WI38 (cell line): ENCODE data around the gene DDX1.

Experiments
- H3K4me3 ChIP-seq: 2 replicates; pipeline ENCODE4 v1.5.1; 2011; ENCODE audit warnings: low read depth, mild to moderate bottlenecking, control low read depth, low read length
- TF ChIP-seq, protein P1 (sequence below): IDR thresholded peaks from 2 replicates; pipeline ENCODE4 v1.5.1; 2012; ENCODE audit warnings: low read depth, mild to moderate bottlenecking, control low read depth, low read length

DDX1 gene

DNA sequence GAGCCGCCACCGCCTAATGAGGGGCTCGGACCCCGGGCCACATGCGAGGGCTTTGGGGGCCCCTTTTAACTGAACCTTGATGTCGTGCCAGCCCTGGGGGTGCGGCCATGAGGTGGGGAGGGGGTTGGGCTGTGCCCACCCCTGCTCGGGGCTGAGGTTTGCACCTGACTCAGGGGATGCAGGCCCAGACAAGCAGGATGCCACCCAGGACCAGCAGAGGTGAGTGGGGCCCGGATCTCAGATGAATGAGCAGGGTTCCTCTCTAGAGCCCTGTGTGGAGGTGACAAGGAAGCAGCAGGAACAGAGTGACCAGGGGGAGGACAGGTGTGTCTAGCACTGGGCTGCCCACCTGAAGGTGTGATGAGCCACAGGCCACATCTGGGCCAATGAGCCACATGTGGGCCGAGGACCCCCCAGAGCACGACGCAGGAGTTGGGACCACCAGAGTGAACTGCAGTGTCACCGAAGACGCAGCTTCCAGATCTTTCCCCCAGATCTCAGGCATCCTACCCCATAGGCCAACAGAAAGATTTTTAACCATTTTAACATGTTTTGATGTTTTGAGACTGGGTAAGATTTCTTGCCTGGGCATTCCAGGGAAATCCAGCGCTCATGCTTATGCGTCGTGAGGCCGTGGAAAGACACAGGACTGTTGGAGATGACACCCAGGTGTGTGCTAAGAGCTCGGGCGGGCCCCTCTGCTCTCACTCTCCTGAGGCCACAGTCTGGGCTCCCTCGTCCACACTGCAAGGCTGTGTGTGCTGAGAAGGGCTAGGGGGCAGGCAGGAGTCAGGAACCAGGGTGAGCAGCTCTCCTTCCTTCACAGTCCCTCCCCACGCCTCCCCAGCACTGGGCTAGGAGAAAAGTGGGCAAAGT, 73.6 kb downstream of the DDX1 start:
- H3K4me3 ChIP-seq: no peak overlapping the region
- TF ChIP-seq, protein P1, sequence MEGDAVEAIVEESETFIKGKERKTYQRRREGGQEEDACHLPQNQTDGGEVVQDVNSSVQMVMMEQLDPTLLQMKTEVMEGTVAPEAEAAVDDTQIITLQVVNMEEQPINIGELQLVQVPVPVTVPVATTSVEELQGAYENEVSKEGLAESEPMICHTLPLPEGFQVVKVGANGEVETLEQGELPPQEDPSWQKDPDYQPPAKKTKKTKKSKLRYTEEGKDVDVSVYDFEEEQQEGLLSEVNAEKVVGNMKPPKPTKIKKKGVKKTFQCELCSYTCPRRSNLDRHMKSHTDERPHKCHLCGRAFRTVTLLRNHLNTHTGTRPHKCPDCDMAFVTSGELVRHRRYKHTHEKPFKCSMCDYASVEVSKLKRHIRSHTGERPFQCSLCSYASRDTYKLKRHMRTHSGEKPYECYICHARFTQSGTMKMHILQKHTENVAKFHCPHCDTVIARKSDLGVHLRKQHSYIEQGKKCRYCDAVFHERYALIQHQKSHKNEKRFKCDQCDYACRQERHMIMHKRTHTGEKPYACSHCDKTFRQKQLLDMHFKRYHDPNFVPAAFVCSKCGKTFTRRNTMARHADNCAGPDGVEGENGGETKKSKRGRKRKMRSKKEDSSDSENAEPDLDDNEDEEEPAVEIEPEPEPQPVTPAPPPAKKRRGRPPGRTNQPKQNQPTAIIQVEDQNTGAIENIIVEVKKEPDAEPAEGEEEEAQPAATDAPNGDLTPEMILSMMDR: no peak

DNA sequence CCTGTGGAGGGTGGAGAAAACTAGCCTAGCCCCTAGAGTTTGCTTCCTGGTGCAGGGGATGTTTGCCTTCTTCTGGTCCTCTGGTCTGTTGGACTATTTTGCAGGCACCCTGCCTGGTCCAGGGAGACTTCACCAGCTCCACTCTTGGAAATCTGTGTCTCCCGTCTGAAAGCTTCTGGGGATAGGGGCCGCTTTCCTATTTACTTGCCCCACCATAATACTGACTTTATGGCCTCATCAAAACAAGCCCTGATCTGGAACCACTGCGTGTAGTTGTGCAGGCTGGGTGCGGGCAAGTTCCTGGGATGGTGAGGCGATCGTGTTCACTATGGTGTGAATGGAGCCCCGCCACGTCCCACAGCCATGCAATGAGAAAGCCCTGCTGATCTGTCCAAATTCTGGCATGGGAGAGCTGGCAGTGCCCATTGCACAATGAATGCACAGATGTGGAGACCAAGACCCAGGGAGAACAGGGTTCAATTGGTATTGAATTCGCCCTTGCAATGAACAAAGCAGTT, 74.3 kb downstream of the DDX1 start:
- TF ChIP-seq, protein P1: no peak
- no peak overlapping the region for H3K4me3 ChIP-seq

DNA sequence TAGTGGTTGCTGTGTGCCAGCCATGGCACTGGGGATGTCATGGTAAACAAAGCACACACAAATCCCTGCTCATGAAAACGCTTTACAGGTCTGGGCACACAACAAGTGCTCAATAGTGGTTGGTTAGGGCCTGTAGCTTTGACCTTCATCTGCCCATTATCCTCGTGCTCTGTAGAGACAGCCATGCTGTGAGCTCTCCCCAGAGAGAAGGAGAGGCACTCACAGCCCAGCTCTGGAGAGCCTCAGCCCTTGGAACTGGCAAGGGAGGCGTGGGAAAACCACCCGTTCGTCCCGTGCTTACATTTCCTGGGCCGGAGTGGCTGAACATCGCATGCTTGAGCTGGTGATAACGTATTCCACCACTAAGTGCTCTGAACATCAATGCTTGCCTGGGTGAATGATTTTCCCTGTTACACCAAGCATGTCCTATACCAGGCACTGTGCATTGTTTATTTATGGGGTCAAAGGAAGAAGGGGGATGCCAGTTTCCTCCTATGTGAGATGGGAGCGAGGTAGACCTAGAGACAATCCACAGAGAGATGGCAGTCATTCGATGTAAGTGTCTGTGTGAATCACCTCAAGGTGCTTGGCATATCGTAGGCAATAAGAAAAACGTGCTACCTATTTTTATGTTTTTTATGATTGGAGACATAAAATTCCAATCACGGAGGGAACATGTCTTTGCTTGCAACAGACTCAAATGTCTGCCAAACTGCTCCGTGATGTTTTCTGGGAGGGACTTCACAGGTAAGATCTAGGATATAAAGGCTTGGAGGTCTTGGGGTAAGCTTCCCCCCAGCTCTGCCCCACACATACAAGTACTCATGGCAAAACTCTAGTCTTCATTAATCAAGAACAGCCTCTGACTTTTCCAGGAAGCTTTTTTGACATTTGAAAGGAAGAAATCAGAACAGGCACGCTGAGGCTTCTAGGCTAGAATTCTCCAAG, 75.5 kb downstream of the DDX1 start:
- H3K4me3 ChIP-seq: no peak overlapping the region
- TF ChIP-seq, protein P1: no peak

DNA sequence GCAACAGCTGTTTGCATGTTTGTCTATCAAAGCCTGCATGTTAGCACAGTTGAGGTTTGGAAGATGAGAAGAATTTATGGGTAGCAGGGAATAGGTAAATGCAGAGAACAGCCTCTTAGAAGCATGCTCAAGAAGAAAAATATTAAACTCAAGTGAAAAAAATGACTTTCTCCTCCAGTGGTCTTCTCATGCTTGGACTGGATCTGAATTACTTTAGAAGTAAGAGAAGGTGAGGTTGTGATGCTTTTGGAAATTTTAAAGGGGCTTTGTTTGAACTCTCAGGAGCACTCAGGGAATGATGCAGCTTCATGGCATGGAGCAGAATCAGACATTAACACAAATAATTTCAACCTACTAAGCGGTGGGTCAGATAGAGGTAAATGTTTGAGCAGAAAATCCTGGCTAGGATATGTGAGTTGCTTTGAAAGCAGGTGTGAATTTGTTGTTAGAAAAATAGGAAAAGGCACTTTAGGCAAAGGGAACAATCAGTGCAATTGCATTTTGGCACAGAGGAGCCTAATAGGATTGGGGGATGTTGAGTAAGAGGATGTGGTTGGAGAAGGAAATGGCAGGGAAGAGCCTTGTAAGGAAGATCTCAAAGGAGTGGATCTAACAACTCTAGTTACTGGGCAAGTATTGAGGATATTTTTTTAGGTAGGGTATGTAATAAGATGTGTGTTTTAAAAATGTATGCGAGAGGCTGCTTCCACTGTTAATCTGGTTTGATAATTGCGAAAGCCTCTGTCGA, 76.3 kb downstream of the DDX1 start:
- no peak overlapping the region for H3K4me3 ChIP-seq
- TF ChIP-seq, protein P1: no peak

DNA sequence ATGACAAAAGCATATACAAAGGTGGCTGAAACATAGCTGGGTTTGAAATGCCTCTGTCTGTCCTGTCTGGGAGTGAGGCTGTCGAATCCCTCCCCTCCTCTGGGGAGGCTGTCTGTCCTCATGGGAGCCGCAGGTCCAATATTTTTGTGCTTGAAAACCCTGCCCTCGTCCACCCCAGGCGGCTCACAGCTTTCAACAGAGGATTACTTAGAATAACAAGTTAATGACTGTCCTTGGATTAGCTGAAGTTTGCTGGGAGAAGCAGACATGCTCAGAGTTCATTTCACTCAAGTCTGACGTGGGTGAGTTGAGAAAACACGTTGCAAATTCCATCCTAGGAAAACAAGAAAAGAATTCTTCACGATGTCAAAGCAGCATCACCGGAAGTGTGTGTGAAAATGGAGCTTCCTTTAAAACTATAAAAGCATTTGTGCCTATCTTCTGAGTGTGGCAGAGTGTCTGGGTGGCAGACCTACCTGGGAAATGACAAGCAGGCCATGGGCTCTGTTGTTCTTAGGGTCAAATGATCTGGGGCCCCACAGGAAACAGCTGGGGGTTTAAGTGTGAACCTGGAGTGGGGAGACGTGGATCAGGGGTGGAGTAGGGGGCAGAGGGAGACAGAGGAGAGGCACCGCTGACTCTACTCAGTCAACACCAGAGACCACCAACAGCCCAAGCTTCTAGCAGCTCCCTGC, 77.1 kb downstream of the DDX1 start:
- no peak overlapping the region for H3K4me3 ChIP-seq
- TF ChIP-seq, protein P1: no peak

DNA sequence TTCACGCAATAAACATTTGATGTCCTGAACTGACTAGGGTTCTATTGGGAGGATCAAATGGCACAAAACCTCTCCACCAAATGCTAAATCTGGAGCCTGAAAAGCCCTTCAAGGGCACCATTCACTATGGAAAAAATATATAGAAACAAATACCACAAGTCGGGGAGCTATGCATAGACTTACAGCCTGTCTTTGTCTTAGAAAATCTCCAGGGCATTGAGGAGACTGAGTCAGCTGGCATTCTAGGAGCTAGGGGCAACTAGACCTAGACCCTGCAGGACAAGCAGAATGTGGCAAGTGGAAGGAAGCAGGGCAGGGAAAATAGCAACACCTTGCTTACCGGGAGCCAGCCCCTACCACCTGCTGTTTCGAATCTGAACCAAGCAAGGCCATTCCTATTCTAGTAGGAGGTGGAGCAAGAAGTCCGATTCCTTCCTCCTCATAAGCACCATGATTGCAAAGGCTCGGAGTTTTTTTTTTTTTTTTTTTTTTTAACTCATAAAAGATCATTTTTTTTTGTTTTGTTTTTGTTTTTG, 77.8 kb downstream of the DDX1 start:
- TF ChIP-seq, protein P1: no peak
- H3K4me3 ChIP-seq: no peak overlapping the region
